Measurements from ENCODE around the gene CTXN3. TPM values are rescaled to one million over a fixed set of nuclear protein-coding genes. Genes with fewer than 3 reads are reported as not detected.

The CTXN3 gene
- total RNA-seq, 2 donors from 2014 or later, result not detected

- Histone ChIP-seq H3K4me1 (peaks cover 0 to 38% of the 10 kb centered on the region in 2 donors), H3K4me3 (no peak overlapping the region), H3K9me3 (no peaks in the 10 kb centered on the region), H3K36me3 (no peaks in the 10 kb centered on the region), H3K27ac (peak overlapping the region; percentile 14 to 28), H3K27me3 (no peaks in the 10 kb centered on the region)
- no peak for TF ChIP-seq CTCF (IDR thresholded peaks at IDR 0.05)
- DNase-seq (ENCODE audit: low spot score), result no peak
Measured at GRCh38 chr5:127707209-127707608, 58.3 kb downstream of the CTXN3 start.

Other genes starting within 250 kb of the CTXN3 start
- 10 to 100 TPM; 19.3 to 34.6 TPM for gene PRRC1, start 131.4 kb upstream of the CTXN3 start, total RNA-seq
- not detected for gene CCDC192, start 54.3 kb downstream of the CTXN3 start, total RNA-seq